KMS-11 (cell line): ENCODE data around the gene TPO.

Source experiments
- H2AFZ ChIP-seq: fragments of 200-600 bp; sonication (generic); 2 replicates; pipeline ENCODE4 v1.6.1; 2016; ENCODE audit warnings: antibody characterized with exemption, mixed run types, low read depth
- H3K27ac ChIP-seq: fragments of 200-600 bp; sonication (generic); 2 replicates; pipeline ENCODE4 v1.6.1; 2016; ENCODE audit warnings: mild to moderate bottlenecking, mixed run types
- H3K27me3 ChIP-seq: fragments of 200-600 bp; sonication (generic); 2 replicates; pipeline ENCODE4 v1.6.1; 2017; ENCODE audit warnings: mild to moderate bottlenecking, low read depth, mixed run types, moderate library complexity; ENCODE audit not compliant: insufficient read depth
- H3K36me3 ChIP-seq: fragments of 200-600 bp; sonication (generic); 2 replicates; pipeline ENCODE4 v1.6.1; 2017; ENCODE audit warnings: mild to moderate bottlenecking, mixed run types; ENCODE audit not compliant: insufficient read depth
- H3K4me1 ChIP-seq: fragments of 200-600 bp; sonication (generic); 2 replicates; pipeline ENCODE4 v1.6.1; 2016; ENCODE audit warnings: mild to moderate bottlenecking, low read depth, mixed run types; ENCODE audit not compliant: poor library complexity, severe bottlenecking
- H3K4me2 ChIP-seq: fragments of 200-600 bp; sonication (generic); 2 replicates; pipeline ENCODE4 v1.7.0; 2016; ENCODE audit warnings: mild to moderate bottlenecking, mixed run types
- H3K4me3 ChIP-seq: fragments of 200-600 bp; sonication (generic); IDR thresholded peaks from 2 replicates; pipeline ENCODE4 v1.6.1; 2017; ENCODE audit warnings: low read depth, low read length, mixed read lengths; ENCODE audit not compliant: insufficient read depth
- H3K79me2 ChIP-seq: fragments of 200-600 bp; sonication (generic); 2 replicates; pipeline ENCODE4 v1.6.1; 2016; ENCODE audit warnings: low read depth, mixed run types; ENCODE audit not compliant: insufficient read depth
- H3K9ac ChIP-seq: fragments of 200-600 bp; sonication (generic); 2 replicates; pipeline ENCODE4 v1.6.1; 2016; ENCODE audit warnings: mild to moderate bottlenecking, mixed run types
- H4K20me1 ChIP-seq: fragments of 200-600 bp; sonication (generic); 2 replicates; pipeline ENCODE4 v1.6.1; 2016; ENCODE audit warnings: mild to moderate bottlenecking, mixed run types; ENCODE audit not compliant: insufficient read depth
- CTCF ChIP-seq: fragments of 200-600 bp; sonication (generic); conservative IDR thresholded peaks from 2 replicates; pipeline ENCODE4 v1.6.1; 2017; ENCODE audit warnings: low read depth, mild to moderate bottlenecking, antibody characterized with exemption, low read length, moderate library complexity, mixed read lengths

The TPO gene

GRCh38 chr2:1539441-1539840 lies 126.2 kb downstream of the TPO start:
- H3K27me3 ChIP-seq = no peaks in the 10 kb centered on the region
- no peaks in the 10 kb centered on the region for H3K36me3 ChIP-seq
- no peak overlapping the region for H3K4me3 ChIP-seq
- no peaks in the 10 kb centered on the region for H4K20me1 ChIP-seq
- no peak overlapping the region for H3K4me2 ChIP-seq
- H3K9ac ChIP-seq = no peak overlapping the region
- no peak overlapping the region for H2AFZ ChIP-seq
- H3K4me1 ChIP-seq = no peaks in the 10 kb centered on the region
- no peak for TF ChIP-seq CTCF
- H3K79me2 ChIP-seq = no peaks in the 10 kb centered on the region
- H3K27ac ChIP-seq = no peak overlapping the region

GRCh38 chr2:1539973-1540372 lies 126.7 kb downstream of the TPO start:
- no peak for TF ChIP-seq CTCF
- Histone ChIP-seq H3K4me2 (no peak overlapping the region), H4K20me1 (no peaks in the 10 kb centered on the region), H3K27me3 (no peaks in the 10 kb centered on the region), H2AFZ (no peak overlapping the region), H3K79me2 (no peaks in the 10 kb centered on the region), H3K36me3 (no peaks in the 10 kb centered on the region), H3K27ac (no peak overlapping the region), H3K9ac (no peak overlapping the region), H3K4me3 (no peak overlapping the region), H3K4me1 (no peaks in the 10 kb centered on the region)

DNA sequence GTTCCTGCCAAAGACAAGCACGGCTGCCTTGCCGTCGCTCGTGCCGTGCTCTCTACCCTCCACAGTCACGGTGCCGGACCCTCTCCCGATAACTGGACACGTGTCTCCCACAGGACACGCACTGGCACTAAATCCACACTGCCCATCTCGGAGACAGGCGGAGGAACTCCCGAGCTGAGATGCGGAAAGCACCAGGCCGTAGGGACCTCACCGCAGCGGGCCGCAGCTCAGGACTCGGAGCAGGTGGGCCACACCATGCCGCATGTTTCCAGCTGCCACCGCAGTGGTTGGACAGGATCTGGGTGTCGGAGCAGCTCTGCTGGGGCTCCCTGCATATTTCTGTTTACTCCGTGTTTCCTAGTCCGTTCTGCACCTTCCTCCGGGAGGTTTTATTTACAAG lies 127.2 kb downstream of the TPO start:
- TF ChIP-seq CTCF = no peak
- Histone ChIP-seq H3K4me3 (no peak overlapping the region), H3K4me2 (no peak overlapping the region)

GRCh38 chr2:1541040-1541439 lies 127.8 kb downstream of the TPO start:
- Histone ChIP-seq H3K4me2 (no peak overlapping the region), H2AFZ (no peak overlapping the region), H3K27ac (no peak overlapping the region), H3K79me2 (no peaks in the 10 kb centered on the region), H3K36me3 (no peaks in the 10 kb centered on the region), H3K9ac (no peak overlapping the region), H3K4me1 (no peaks in the 10 kb centered on the region), H3K27me3 (no peaks in the 10 kb centered on the region), H4K20me1 (no peaks in the 10 kb centered on the region), H3K4me3 (no peak overlapping the region)
- TF ChIP-seq CTCF = no peak

More for the DNA sequence above, 127.2 kb downstream of the TPO start:
- H3K27me3 ChIP-seq = no peaks in the 10 kb centered on the region
- no peak overlapping the region for H2AFZ ChIP-seq
- H3K27ac ChIP-seq = no peak overlapping the region
- no peaks in the 10 kb centered on the region for H3K36me3 ChIP-seq
- no peaks in the 10 kb centered on the region for H3K4me1 ChIP-seq
- no peaks in the 10 kb centered on the region for H3K79me2 ChIP-seq
- H4K20me1 ChIP-seq = no peaks in the 10 kb centered on the region
- H3K9ac ChIP-seq = no peak overlapping the region
